Stimulated activated CD4-positive, alpha-beta T cell treated with anti-CD3 and anti-CD28 coated beads, Interleukin-15, amount 100 ng/mL, for 24 hours (primary cell): ENCODE results near the gene NOXA1.

Experiments used
- DNase-seq: peaks from one replicate; pipeline ENCODE4 v3.0.0-alpha.2; 2020

NOXA1 gene

GRCh38 chr9:137427454-137428310 is 4.5 kb downstream of the NOXA1 start:
- no peak for DNase-seq

DNA sequence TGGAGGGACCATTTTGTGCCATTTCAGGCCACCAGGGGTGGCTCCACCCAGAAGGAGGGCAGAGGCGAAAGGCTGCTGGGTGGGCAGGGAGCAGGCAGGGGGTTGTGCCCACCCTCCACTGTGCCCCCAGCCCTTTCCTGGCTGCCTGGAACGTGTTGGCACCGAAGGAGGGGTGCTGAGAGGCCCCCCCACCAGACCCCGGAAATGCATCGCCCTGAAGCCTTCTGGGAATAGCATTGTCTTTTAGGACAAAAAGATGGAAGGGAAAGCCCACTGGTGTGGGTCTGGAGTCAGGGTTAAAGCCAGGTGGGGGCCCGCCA is 5.1 kb downstream of the NOXA1 start:
- DNase-seq: no peak

GRCh38 chr9:137428841-137429545 is 5.8 kb downstream of the NOXA1 start:
- DNase-seq: no peak

DNA sequence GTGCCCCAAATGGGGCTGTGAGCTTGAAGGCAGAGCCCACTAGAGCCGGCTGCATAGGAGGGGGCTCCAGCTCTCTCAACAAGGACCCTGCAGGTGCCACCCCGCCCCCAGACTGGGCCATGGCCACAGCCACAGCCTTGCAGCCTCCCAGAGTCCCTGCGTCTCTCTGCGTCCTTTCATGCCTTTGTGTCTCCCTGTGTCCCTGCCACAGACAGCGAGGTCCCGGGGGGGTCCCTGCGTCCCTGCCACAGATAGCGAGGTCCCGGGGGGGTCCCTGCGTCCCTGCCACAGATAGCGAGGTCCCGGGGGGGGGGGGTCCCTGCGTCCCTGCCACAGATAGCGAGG is 6.3 kb downstream of the NOXA1 start:
- DNase-seq: no peak

- no peak for DNase-seq
Measured at GRCh38 chr9:137429974-137430722, 7.0 kb downstream of the NOXA1 start.

GRCh38 chr9:137430723-137431415 is 7.7 kb downstream of the NOXA1 start:
- DNase-seq: no peak

DNA sequence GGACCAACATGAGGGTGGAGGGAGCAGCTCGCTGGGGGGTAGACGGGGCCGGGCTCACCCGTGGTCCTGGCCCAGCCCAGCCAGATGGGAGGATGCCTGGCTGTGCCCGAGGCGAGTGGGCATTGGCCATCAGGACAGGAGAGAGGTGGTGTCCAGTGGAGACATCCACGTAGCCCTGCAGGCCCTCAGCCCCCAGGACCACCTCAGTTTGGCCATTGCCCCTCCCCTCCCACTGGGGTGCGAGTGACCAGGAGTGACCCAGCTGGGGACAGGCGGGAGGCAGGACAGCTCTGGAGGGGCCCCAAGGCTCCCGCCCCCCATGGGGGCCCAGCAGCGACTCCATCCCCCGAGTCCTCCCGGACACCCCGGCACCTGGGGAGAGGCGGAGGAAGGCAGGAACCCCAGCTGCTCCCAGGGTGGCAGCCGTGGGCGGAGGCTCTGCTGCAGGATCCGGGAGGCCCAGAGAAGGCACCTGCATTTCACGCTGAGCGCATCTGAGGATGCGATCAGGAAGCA is 8.3 kb downstream of the NOXA1 start:
- no peak for DNase-seq

DNA sequence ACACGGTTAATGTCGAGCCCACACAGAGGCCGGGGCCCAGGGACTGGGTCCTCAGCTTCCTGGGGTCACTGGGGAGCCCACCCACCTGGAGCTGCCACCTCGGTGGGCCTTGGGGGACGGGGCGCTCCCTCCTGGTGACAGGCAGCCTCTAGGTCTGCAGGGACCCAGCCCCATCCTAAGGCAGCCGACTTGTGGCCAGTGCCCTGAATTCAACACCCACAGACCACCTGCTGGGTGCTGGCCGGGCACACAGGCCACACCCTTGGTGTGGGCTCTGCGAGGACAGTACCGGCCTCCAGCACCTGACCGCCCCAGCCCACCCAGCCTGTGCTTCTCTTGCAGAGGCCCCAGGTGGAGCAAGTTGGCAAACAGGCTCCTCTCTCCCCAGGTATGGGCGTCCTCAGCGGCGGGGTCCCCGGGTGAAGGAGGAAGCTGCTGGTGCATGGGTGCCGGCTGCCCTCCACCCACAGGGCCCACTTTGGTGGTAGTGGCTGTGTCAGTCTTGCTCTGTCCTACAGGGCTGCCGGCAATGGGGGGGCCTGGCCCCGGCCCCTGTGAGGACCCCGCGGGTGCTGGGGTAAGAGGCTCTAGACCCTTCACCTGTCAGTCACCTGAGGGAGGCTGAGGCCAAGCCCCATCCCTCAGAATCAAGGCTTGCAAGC is 9.6 kb downstream of the NOXA1 start:
- DNase-seq: no peak

- no peak for DNase-seq
Measured at GRCh38 chr9:137433349-137433915, 10.2 kb downstream of the NOXA1 start.

GRCh38 chr9:137433916-137434431 is 10.8 kb downstream of the NOXA1 start:
- no peak for DNase-seq

DNA sequence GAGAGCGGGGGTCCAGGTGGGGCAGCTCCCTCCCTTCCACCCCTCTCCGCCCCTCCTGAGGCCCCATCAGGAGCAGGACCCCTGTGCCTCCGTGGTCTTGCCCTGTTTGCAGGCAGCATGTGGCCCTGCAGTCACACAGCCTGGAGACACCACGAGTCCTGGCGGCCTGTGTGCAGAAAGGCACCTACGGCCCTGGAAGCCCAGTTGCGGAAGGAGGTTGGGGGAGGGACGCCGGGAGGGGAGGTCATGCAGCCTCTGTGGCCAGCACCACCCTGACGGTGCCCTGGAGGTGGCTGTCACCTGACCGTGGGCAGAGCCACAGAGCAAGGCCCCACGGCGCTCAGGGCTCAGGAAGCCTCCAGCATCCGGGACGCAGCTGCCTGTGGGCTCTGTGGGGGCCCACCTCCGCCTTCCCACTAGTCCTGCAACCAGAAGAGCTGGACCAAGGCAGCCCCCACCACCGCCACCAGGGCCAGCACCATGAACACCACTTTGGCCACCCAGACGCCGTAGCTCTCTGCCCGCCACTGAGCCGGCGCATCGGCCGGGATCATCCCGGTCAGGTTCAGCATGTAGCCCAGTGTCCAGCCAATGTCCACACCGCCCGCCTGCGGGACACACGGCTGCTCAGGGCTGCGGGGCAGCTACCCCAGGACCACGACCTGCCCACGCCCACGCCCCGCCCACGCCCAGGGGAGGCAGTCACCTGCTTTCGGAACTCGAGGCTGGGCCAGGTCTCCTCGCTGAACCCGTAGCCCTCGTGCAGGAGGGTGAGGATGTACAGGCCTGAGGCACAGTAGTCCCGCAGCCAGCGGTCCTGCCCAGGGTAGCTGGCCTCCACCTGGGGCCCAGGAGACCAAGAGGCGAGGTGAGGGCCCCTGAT is 11.5 kb downstream of the NOXA1 start:
- DNase-seq: no peak

GRCh38 chr9:137435381-137435891 is 12.2 kb downstream of the NOXA1 start:
- no peak for DNase-seq

DNA sequence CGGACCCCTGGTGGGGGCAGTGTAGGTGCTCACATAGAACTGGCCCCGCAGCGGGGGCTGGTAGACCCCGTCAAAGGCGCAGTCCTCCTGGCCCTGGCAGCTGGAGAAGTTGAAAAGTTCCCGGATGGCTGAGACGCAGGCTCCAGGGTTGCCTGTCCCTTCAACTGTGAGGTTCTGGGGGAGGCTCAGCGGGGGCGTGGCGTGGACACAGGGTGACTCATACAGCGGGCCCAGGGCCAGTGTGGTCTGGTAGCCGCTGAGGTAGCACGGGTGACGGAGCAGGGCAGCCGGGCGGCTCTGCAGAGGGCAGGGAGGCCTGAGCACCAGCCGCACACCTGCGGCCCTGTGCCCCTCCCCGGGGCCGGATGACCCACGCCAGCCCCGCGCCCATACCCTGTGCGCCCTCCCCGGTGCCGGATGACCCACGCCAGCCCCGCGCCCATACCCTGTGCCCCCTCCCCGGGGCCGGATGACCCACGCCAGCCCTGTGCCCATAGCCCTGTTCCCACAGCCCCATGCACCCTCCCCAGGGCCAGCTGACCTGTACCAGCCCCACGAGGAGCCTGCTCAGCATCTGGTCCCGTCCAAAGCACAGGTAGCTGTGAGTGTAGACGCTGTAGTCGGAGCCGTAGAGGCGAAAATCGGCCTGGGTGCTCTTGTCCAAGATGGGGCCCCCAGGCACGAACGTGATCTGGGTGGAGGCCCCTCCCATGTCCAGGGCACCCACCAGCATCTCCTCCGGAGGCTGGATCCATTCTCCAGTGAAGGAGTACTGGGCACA is 13.0 kb downstream of the NOXA1 start:
- no peak for DNase-seq

DNA sequence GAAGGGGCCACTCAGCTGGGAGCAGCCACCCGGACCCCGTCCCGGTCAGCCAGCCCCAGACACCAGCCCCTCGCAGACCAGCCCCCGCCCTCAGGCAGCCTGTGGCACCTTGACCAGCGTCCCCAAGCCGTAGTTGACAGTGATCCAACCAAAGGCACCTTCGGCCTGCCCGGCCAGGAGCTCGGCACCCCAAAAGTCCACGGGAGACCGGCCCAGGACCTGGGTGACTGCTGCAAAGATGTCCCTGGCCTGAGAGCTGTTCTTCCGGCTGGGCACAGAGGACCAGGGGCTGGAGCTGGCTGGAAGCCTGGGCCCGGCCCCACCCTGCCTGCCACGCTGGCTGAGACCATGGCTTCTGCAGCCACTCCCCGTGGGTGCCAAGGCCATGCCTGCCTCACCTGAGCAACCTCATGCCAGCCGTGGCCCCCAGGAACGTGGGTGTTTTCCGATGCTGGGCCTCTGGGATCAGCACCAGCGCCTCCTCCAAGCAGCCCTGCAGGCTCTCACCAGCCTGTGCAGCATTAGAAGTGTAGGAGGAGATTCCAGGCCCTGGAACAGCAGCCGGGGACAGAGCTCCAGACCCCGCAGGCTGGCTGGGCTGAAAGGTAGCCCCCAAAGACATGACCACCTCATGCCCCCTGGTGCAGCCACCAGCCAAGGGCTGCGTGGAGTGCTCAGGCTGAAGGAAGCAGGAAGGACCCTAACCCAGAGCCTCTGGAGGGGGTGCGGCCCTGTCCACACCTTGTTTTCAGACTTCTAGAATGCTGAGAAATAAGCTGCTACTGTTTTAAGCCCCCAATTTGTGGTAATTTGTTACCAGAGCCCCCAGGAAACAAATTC is 13.8 kb downstream of the NOXA1 start:
- DNase-seq: no peak

GRCh38 chr9:137437691-137438590 is 14.7 kb downstream of the NOXA1 start:
- no peak for DNase-seq

DNA sequence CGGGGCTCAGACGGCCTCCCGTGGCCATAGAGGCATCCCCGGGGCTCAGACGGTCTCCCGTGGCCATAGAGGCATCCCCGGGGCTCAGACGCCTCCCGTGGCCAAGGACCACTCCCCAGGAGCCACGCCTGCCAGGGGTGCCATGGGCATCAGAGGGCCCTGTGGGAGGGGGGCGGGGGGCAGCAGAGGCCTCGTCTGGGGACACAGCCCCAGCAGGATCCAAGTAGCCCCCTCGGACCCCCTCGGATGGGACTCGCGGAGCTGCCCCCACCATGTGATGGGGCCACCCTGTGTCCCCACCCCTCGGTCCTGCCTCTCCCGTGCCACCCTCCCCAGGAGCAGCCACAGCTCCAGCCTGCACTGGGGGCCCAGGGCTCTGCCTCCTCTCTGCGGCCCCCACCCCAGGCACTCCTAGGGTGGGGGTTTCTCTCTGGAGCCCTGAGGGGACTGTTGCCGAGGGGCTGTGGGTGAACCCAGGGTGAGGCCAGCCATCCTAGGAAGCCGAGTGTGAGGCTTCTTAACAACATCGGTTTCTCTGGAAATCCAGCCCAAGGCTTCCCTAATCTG is 15.5 kb downstream of the NOXA1 start:
- no peak for DNase-seq

DNA sequence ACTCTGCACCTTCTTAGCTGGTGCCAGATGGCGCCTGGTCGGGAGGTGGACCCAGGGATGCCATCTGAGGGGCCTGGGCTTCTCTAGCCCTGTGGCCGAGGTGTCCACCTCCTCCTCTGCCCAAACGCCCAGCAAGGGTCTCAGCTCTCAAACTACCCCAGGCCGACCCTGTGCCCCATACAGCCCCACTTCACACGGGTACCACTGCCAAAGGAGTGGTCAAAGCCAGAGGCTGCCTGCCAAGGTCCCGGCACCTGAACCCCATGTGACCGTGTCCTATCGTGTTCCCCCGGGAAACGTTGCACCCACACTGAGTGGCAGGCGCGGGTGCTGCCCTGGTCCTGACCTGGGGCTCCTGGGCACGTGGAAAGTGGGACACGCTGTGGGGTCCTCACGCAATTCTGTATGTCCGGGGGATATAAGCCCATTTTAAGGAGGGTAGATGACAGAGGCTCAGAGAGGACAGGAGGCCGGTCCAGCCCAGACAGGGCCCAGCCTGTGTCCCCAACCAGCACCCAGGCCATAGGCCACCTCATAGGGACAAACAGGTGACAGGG is 16.0 kb downstream of the NOXA1 start:
- no peak for DNase-seq
